Stimulated activated CD8-positive, alpha-beta memory T cell treated with anti-CD3 and anti-CD28 coated beads, Interleukin-12 subunit alpha, Interleukin-12 subunit beta, amount 100 ng/mL, for 24 hours (primary cell): Measurements from ENCODE around the gene NDRG3.
"Not testable (repeated sequence)": the region's sequence is repeated elsewhere in the genome, so short reads cannot be mapped to it uniquely, and the experiment has no call there.

Experiments
- DNase-seq: peaks from one replicate; pipeline ENCODE4 v3.0.0-alpha.2; 2020; ENCODE audit errors: extremely low read depth

The NDRG3 gene

GRCh38 chr20:36687850-36688249, 58.0 kb downstream of the NDRG3 start:
- no peak for DNase-seq

GRCh38 chr20:36686944-36687343, 58.9 kb downstream of the NDRG3 start:
- DNase-seq, result no peak

DNA sequence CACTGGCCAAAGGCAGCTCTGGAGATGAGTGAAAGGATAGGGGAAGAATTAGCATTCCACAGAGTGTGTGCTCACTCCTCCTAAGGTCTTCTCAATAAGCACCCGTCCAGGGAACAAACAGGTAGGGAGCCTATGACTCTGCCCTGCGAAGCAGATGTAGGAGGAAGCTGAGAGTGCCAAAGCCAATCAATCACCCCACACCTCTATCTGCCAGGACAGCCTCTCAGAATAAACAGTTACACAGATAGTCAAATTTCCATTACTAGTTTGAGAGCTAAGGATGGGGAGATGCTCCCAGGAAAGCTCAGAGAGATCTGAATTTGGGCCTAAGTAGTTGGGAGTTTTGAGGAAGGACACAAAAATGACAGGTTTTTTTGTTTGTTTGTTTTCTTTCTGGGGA, 59.4 kb downstream of the NDRG3 start:
- no peak for DNase-seq

- no peak for DNase-seq
Measured at GRCh38 chr20:36684747-36685146, 61.1 kb downstream of the NDRG3 start.

DNA sequence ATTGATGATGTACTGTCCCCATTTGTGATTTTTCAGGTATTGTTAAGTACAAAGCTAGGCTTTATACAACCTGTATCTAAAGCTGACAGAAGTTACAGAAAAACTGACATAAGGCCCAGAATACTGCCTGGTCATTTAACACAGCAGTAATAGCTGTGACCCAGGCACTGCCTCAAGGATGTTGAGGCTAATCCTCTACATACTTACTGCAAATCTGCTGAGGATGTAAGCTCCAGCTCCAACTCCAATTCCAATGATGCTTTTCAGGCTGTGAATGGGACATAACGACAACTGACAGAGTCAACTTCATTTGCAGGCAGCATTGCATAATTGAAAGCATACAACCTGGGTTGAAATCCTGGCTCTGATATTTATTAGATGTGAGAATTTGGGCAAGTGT, 63.6 kb downstream of the NDRG3 start:
- no peak for DNase-seq

DNA sequence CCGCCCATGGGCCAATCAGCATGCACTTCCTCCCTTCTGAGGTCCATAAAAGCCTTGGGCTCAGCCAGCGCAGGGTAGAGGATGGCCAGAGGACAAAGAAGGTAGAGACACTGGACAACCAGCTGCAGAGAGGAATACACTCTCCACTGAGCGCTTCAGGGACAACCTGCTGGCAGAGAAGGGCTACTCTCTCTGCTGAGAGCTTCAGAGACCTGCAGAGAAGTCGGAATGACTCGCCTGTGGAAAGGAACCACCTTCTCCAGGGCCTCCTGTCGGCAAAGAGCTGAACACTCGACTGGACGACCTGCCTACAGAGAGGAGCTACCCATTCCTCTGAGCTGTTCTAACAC, 68.5 kb downstream of the NDRG3 start:
- DNase-seq, result no peak

- DNase-seq, result no peak
Measured at GRCh38 chr20:36676701-36677421, 69.0 kb downstream of the NDRG3 start.

DNA sequence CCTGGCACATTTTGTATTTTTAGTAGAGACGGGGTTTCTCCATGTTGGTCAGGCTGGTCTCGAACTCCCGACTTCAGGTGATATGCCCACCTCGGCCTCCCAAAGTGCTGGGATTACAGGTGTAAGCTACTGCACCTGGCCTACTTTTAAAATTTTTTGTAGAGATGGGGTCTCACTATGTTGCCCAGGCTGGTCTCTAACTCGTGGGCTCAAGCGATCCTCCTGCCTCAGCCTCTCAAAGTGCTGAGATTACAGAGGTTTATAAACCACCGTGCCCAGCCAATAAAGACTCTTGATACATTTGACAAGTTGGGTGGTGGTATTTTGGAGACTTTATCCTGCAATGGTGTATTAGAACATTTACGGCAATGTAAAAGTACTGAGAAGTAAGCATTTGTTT, 70.3 kb downstream of the NDRG3 start:
- not testable (repeated sequence) for DNase-seq

- no peak for DNase-seq
Measured at GRCh38 chr20:36672991-36673390, 72.9 kb downstream of the NDRG3 start.

GRCh38 chr20:36670665-36671357, 75.1 kb downstream of the NDRG3 start:
- no peak for DNase-seq

DNA sequence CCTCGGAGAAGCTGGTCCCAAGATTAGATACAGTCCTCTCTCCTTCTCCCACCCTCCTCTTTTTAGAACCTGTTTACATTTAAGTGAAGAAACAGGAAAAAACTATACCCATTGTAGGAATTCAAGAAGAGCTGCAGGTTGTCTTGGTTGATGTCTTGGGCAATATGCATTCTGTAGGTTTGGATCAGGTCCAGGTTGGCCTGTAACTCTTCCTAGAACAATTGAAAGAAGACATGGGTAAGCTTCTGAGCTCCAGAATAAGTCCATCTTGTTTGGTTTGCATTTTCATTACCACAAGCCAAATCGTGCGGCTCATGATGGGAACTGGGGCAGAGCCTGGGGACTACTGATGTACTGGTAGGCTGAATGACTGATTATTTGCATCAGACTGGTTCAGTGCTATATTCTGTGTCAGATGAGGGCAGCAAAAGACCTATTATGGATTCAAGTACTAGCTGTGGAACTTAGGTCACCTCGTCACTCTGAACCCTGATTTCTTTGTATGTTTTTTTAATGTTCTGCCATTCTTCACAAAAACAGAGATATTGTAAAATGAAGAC, 79.6 kb downstream of the NDRG3 start:
- no peak for DNase-seq

- no peak for DNase-seq
Measured at GRCh38 chr20:36663031-36663430, 82.9 kb downstream of the NDRG3 start.

- no peak for DNase-seq
Measured at GRCh38 chr20:36658300-36658699, 87.6 kb downstream of the NDRG3 start.

DNA sequence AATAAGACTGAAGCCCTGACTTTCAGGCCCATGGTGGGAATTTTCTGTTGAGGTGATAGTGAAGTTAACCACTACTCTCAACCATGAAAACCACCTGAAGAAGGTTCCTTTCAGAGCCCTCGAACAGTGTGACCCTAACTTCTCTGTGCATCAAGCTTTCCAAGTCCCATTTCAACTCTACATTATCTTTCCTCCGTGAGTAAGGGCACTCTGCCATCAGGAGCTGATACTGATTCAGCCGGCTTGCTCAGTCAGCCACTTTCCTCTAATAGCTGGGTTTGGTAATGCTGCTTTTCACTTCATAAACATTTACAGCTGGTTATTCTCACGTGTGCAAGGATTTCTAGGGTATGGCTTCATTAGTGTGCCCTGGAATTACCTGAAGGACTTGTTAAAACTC, 89.2 kb downstream of the NDRG3 start:
- DNase-seq, result no peak

GRCh38 chr20:36655004-36655403, 90.9 kb downstream of the NDRG3 start:
- no peak for DNase-seq

GRCh38 chr20:36654506-36654905, 91.4 kb downstream of the NDRG3 start:
- DNase-seq, result no peak

DNA sequence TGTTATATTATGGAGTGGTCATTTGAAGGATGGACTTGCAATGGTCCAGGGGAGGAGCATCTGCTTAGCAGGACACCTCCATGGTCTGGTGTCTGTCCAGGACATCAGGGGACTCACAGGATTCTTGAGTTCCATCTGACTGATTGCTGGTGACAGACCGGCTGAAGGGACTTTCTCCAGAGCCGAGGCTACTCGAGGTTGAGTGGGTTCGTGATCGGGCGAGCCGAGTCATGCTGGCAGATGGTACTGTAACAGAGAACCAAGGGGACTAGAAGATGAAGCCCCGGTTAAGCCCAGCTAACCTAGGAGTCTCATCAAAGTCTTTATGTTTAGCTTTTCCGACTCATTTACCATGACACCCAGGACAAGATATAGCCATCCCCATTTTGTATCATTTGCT, 92.4 kb downstream of the NDRG3 start:
- DNase-seq, result no peak

- DNase-seq, result no peak
Measured at GRCh38 chr20:36647196-36648121, 98.4 kb downstream of the NDRG3 start.

DNA sequence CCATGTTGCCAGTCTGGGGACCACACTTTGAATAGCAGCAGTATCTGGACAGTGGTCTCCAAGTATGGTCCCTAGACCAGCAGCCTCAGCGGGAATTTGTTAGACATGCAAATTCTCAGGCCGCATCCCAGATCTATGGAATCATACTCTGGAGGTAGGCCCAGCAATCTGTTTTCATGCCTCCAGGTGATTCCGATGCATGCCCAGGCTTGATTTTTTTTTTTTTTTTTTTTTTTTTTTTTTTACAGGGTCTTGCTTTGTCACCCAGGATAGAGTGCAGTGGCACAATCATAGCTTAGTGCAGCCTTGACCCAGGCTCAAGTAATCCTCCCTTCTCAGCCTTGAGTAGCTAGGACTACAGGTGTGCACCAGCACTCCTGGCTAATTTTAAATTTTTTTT, 99.2 kb downstream of the NDRG3 start:
- no peak for DNase-seq

DNA sequence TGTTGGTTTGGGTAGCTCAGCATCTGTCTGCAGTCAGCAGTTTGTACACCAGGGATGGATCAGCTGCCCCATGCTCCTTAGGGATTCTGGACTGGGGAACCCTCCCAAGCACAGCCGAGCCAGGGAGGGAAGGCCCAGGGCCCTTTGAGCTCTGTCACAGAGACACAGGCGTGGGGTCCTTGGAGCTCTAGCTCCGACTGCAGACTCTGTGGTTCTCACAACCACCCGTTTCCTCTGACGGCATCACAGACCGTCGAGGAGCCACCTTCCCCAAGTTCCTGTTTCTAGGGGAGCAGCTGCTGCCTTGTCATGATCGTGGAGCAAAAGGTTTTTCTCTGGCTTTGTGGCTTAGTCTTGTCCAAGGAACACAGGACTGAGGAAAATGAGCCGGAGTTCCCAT, 99.9 kb downstream of the NDRG3 start, which contains the start of gene SLA2:
Gene SLA2, minus strand, starts transcription at position 199 of the 400 bp plus-strand sequence. CDS start 4,861 bp downstream, outside the sequence.
- DNase-seq, result peak; percentile 27

DNA sequence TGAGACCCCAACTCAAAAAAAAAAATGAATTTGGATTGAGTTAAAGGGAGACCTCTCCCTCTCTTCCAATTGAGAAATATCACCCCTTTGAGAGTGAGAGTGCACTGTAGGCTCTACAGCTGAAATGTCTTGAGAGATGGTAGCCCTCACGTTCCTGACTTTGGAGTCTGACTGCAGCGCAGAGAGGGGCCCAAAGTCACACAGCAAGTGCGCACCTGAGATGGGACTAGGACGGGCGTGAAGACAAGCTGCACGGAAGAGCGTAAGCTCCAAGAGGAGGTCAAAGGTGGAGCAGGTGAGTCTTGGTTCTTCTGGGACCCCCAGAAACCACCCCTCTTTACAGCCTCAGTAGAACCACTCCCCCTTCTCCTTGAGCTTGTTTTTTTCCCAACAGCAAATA, 100.5 kb downstream of the NDRG3 start:
- DNase-seq, result no peak

GRCh38 chr20:36644706-36645095, 101.2 kb downstream of the NDRG3 start:
- DNase-seq, result peak; percentile 19
